C1 segment of cervical spinal cord (tissue), 14 donors: ENCODE data around the gene MMP12.
"Not testable (repeated sequence)": the region's sequence is repeated elsewhere in the genome, so short reads cannot be mapped to it uniquely, and the experiment has no call there.

Experiments
- DNase-seq, 14 donors: peaks; one replicate each; lab custom pipeline; 2025; lab: John Stamatoyannopoulos, UW

The MMP12 gene

DNA sequence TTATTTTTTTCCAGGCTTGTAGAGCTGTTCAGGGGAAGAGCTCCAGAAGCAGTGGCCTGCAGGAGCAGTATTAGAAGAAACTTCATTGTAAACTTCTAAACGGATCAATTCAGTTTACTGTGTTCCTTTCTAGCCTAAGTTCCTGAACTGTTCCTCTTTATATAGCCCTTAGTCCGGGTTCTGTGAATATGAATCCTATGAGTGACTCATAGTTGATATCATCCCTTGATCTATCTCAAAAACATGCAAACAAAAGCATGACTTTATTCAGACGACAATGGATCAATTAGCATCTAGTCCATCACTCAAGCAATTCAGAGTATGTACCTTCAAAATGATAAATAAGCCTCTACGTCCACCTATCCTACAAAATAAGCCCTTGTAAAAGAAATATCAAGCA is at the start of gene MMP12:
TSS of gene MMP12 (minus strand) at position 131 of the 400 bp plus-strand sequence. CDS start at position 86, 45 bp downstream.
- DNase-seq = no peak

GRCh38 chr11:102921587-102922220 is 46.9 kb upstream of the MMP12 start:
- no peak for DNase-seq

GRCh38 chr11:102920118-102920684 is 45.4 kb upstream of the MMP12 start:
- peak in 1 of 14 donors; percentile 10 for DNase-seq

DNA sequence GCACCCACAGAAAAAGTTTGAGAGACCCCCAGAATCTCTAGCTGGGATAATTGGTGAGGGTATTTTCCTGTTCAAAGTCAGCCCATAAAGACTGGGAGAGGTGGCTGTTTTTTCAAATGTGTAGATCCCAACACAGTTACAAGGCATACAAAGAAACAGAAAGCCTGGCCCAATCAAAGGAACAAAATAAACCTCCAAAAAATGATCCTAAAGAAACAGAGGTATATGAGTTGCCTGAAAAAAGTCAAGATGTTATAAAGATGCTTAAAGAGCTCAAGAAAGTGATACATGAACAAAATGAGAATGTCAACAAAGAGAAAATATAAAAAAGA is 40.2 kb upstream of the MMP12 start:
- DNase-seq = no peak

GRCh38 chr11:102914238-102915043 is 39.7 kb upstream of the MMP12 start:
- peak in 3 of 14 donors; percentile 1 to 8 (median 8) for DNase-seq

DNA sequence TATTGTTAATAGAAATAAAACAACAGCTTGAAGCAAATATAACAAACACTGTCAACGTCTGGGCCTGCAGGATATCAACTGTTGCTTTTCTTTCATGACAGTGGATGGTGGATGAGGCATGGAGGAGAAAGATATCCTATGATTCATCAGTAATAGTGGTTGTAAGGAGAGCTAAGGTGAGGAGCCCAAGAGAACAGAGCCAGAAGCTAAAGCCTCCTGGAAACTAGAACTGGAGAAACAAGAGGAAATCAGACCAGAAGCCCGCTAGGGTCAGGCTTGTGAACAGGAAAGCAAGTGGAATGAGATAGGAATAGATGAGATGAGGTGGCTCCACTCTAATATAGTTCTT is 37.7 kb upstream of the MMP12 start:
- no peak for DNase-seq

- DNase-seq = no peak
These were observed 37.1 kb upstream of the MMP12 start for GRCh38 chr11:102911758-102912481.

DNA sequence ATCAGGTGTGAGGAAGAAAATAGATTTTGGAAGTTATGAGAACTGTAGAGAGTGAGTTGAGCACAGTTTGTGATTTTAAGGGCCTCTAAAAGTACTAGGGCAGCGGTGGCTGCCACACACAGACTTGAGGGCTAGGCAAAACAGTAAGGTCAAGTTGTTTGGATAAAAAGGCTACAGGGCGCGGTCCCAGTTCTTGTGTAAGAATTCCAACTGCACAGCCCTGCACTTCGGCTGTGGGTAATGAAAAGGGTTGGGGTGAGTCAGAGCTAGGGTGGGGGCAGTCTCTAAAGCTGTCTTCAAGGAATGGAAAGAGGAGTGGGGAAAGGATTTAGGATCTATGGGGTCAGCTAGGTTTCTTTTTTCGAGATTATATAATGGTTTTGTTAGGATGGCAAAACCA is 31.1 kb upstream of the MMP12 start:
- DNase-seq = not testable (repeated sequence)

- DNase-seq = not testable (repeated sequence)
These were observed 29.1 kb upstream of the MMP12 start for GRCh38 chr11:102903895-102904294.

- no peak for DNase-seq
These were observed 25.6 kb upstream of the MMP12 start for GRCh38 chr11:102900346-102900745.

- no peak for DNase-seq
These were observed 17.0 kb upstream of the MMP12 start for GRCh38 chr11:102891736-102892135.

DNA sequence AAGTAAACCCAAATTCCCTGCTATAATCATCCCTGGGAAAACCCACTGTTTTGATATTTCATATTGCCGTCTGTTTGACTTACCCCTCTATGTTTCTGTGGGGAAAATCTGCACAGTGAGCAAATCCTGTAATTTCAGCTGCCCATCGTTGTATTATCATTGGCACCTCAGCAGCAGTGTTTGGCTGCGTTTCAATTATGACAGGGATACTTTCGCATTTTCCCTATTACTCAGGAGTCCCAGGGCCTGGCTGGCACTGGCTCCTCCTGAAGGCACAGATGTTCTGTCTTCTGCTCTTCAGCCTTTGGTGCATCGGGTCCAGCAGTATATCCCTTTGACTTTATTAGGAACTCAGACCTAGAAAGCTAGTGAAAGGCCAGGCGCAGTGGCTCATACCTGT is 12.2 kb upstream of the MMP12 start:
- no peak for DNase-seq

DNA sequence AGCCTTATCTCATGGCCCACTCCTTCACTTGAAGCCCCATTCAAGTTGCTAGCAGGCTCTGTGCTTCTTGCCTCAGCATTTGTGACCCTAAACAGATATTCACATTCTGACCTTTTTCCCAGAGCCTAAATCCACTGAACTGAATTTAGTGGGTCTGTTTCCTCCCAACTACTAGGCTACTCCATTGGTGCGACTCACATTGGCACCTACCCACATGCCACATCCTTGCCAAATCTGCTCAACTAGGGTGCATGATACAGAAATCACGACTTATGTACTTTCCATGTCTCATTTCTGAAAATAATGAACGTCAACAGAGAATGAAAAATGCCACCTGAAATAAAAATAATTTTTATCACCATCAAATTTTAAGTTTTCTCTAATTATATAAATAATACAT is 8.4 kb upstream of the MMP12 start:
- no peak for DNase-seq

- DNase-seq = no peak
These were observed 7.7 kb upstream of the MMP12 start for GRCh38 chr11:102882389-102883024.

DNA sequence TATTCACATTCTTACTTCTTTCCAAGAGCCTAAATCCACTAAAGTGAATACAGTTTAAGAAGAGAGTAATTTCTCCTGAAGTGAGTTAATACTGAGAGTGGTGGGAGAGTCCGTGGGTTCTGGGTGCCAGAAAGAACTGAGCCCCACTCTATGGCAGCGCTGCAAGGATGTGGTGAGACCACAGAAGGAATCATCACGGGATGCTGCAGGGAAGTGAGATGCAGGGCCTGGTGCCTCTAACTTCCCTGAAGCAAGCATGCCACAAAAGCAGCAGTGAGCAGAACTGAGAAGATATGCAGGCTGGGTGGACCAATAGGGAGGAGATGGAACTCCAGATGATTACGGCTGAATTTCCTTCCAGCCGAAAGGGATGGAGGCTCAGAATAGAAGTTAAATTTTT is 5.0 kb upstream of the MMP12 start:
- DNase-seq = peak in 5 of 14 donors; percentile 1 to 13 (median 6)

- no peak for DNase-seq
These were observed 3.8 kb upstream of the MMP12 start for GRCh38 chr11:102878595-102878994.

GRCh38 chr11:102869354-102869964 is 5.3 kb downstream of the MMP12 start:
- not testable (repeated sequence) for DNase-seq

GRCh38 chr11:102868339-102868738 is 6.4 kb downstream of the MMP12 start:
- DNase-seq = no peak

DNA sequence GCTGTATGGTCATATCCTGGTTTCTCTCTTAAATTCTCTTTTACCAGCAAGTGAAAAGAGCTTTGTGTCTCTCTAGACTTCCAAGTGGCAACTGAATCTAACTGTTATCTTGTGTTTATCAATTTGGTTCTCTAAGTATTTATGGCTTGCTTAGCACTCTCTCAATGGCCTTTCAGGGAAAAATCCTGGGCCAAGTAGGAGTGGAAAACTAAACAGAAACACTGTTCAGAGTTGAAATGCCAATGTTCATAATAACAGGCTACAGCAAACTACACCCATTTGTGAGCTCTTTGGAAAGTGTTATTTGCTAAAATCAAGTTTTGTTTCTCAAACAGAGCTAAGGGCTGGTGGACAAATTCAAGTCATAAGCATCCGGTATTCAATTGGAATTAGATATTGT is 10.1 kb downstream of the MMP12 start:
- DNase-seq = no peak

DNA sequence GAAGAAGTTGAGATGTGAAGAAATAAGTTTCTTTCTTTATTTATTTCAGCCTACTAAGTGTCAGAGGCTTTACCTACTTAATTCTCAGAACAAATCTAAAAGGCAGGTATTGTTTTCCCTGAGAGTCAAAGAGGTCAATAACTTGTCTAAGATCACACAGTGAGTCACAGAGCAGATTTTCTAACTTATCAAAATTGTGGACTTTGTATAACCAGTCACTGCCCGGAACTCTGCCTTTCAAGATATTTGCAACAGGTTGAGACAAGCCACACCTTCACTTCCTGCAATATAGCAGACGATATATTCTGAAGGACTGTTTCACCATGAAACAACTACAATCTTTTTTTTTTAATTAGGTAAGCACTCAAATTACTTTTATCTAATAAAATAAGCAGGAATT is 20.8 kb downstream of the MMP12 start:
- no peak for DNase-seq

GRCh38 chr11:102853055-102853454 is 21.7 kb downstream of the MMP12 start:
- no peak for DNase-seq
